Adrenal gland (tissue), 5 donors: ENCODE results near the gene PRSS53.

Experiments used
- CTCF ChIP-seq, 6 experiments: fragments of 450-650 bp in 4 of 6; fragments of 200-600 bp in 2 of 6; sonication (generic) in 1 of 6; IDR thresholded peaks; 1 replicate in 5 of 6; 2 replicates in 1 of 6; pipeline versions ENCODE4 v1.5.1 to v1.8.0; 2016 to 2021; ENCODE audit warnings: antibody characterized with exemption in 6 of 6, mild to moderate bottlenecking in 2 of 6, moderate library complexity in 1 of 6
- POLR2A ChIP-seq, 2 donors: fragments of 450-650 bp; IDR thresholded peaks; one replicate each; pipeline ENCODE4 v1.6.1; 2017; ENCODE audit warnings: antibody characterized with exemption in 2 of 2, mild to moderate bottlenecking in 2 of 2, moderate library complexity in 1 of 2
- donor health status: DM: no; HTN: no; CAD: no.

DNA sequence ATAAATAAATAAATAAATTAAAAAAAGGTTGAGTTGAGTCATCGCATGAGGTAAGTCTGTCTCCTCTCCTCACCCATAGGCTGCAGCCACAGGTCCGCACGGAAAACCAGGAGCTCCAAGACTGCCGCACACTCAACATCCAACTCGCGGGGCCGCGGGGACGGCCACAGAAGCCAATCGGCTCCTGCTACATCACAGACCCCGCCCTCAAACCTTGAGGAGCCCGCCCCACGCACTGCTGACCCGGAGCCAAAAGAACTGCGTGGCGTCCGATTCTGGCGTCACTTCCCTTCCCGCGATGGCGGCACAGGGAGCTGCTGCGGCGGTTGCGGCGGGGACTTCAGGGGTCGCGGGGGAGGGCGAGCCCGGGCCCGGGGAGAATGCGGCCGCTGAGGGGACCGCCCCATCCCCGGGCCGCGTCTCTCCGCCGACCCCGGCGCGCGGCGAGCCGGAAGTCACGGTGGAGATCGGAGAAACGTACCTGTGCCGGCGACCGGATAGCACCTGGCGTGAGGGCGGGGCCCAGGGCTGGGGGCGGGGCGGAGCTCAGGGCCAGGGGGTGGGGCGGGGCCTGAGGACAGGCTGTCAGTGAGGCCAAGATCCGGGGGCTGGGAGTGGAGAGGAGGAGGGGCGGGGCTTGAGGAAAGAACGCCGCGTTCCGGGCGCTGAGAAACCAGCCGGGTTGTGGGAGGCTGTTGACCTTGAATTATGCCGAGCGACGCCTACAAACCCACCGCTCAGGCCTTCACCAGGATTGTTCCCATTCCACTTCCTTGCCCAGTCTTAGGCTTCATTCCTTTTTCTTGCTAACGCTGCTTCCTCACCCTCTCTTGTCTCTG is 28.9 kb upstream of the PRSS53 start, which contains the start of gene KAT8:
- TF ChIP-seq CTCF (IDR thresholded peaks at IDR 0.05): peak in 1 of 6 experiments; percentile 6
- peak; percentile 96 to 97 for TF ChIP-seq POLR2A (IDR thresholded peaks at IDR 0.05)
